Globus pallidus (tissue), 1 donor: ENCODE results near the gene GIGYF2.
"Not testable (repeated sequence)": the region's sequence is repeated elsewhere in the genome, so short reads cannot be mapped to it uniquely, and the experiment has no call there.

Source experiments
- DNase-seq: peaks from one replicate; pipeline ENCODE4 v3.0.0-alpha.2; 2015; ENCODE audit warnings: low spot score

GIGYF2 gene

GRCh38 chr2:232892843-232893242, 195.7 kb downstream of the GIGYF2 start:
- no peak for DNase-seq

DNA sequence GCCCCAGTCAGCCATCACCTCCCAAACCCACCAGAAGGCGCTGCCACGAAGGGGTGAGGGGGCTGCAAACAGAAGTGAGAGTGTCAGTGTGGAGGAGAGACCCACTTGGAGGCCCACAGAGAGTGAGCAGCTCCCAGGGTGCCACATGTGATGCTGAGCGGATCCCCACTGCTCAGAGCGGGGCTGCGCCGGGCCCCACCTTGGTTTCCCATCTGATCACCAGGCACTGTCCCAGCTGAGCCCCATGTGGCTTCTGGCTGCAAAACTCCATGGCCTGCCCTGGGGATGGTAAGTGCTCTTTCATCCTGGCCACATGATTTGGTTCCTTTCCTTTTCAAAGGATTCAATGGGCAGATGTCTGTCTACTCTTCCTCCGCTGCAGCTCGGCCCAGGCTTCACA, 196.7 kb downstream of the GIGYF2 start:
- no peak for DNase-seq

- DNase-seq, result no peak
These were observed 197.1 kb downstream of the GIGYF2 start for GRCh38 chr2:232894251-232894650.

GRCh38 chr2:232894746-232895145, 197.6 kb downstream of the GIGYF2 start:
- no peak for DNase-seq

GRCh38 chr2:232896111-232896510, 199.0 kb downstream of the GIGYF2 start:
- no peak for DNase-seq

- DNase-seq, result no peak
These were observed 199.8 kb downstream of the GIGYF2 start for GRCh38 chr2:232896720-232897597.

DNA sequence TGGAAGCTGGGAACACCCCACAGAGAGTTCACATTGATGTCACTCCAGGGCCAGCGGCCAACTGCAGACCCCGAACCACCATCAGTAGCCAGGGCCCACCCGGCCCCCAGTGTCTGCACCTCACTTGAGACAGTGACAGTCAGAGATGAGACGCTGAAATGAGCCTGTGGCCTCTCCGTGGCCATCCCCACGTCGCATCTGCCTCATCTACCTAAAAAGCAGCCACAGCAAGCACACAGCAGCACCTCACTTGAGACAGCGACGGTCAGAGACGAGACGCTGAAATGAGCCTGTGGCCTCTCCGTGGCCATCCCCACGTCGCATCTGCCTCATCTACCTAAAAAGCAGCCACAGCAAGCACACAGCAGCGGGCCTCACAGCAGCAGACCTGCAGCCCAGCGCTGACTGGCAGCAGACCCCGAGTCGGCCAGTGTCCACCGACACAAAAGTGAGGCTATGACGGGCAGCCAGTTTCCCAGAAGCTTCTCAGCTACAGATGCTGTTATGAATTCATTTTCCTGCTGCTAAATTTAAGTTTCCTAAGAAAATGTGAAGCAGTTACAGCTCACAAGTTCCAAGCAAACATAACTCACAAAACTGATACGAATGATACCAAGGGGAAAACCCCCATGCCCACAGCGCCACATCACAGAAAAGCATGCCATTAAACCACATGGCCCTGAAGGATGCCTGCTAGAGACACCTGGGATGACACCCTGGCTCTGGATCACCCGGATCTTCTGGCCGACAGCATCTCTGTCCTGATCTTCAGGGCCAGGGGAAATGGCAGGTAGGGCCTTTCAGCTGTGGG, 200.7 kb downstream of the GIGYF2 start:
- DNase-seq, result no peak

- no peak for DNase-seq
These were observed 201.7 kb downstream of the GIGYF2 start for GRCh38 chr2:232898592-232899543.

DNA sequence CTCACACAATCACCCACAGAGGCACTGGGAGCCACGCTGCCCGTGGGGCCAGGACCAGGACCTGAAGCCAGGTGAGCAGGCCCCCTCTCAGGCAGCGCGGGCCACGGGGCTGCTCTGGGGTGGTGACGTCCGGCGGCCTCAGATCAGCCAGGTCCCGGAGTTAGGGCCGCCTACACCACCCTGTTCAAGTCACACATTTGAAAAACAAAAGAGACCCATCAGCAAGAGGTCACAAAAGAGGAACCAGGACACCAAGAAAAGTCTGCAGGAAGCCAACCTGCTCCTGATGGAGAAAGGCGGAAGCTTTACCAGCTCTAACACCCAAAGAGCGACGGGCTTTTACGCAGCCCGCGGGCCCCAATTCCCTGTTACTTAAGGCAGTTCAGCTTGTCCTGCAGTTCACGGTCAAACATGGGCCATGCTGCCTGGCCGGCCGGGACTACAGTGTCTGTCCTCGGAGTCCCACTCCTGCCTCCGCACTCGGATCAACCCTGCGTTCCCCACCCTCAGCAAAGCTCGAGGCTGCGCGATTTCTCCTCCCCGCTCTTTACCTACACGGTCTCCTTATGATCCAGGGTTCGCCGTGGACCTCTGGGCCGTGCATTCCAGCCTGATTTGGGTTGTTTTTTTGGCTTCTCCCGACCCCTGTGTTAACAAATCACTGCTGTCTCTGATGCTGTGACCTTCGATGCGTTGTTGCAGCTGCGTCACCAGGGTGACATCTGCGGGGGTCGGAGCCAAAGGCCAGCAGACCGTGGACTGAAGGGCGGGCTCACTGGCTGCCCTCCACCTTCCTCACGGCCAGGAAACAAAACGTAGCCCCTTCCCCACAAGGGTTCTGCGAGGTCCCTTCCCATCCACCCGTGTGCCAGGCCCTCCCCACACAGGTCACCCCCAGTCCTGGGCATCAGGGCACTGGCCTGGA, 203.9 kb downstream of the GIGYF2 start:
- DNase-seq, result no peak

DNA sequence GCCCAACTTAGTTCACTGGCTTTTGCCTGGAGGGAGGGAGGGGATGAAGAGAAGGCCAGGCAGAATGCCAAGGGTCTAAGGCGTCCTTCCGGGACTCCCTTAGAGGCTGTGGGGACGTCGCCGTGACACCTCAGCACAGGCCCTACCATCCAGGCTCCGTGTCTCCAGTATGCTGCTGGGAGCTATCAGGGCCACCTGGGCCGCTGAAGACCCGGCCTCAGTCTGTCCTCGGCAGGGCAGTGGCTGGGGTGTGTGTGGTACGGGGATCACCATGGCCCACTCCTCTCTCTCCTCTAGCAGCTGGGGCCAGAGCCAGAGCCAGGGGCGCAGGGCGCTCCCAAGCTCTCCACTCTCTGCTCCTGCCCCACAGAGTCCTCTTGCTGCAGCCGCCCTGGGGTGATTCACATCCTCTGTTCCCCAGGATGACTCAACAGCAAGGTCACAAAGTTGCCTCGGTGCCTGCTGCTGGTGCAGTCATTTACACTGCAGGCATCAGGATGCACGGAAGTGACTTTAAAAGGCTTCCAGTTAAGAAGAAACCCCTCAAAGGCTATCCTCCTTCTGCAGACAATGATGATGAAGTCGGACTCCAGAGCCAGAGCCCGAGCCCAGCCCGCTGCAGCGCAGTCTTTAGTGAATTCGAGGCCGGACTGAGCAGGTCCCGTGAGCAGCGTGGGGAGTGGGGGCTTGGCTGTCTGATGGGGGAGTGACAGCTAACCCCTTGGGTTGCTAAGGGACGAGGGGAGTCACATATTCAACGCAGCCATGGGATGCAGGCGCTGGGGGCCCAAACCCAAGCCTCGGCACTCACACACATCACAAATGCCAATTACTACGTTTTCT, 204.8 kb downstream of the GIGYF2 start:
- no peak for DNase-seq

DNA sequence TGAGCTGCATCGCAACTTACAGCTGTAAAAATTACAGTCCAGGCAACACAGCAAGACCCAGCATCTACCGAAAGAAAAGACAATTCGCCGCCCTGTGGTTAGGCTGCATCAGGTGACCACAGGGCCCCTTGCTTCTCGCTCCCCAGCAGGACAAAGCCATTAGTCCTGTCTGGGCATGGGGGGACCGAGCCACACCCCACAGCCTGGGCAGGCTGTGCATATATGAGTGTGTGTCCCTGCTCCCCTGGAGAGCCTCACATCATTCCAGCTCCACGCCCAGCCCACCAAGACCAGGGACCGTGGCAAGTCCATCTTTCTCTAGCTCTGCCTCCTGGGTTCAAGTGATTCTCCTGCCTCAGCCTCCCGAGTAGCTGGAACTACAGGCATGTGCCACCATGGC, 206.9 kb downstream of the GIGYF2 start:
- no peak for DNase-seq

DNA sequence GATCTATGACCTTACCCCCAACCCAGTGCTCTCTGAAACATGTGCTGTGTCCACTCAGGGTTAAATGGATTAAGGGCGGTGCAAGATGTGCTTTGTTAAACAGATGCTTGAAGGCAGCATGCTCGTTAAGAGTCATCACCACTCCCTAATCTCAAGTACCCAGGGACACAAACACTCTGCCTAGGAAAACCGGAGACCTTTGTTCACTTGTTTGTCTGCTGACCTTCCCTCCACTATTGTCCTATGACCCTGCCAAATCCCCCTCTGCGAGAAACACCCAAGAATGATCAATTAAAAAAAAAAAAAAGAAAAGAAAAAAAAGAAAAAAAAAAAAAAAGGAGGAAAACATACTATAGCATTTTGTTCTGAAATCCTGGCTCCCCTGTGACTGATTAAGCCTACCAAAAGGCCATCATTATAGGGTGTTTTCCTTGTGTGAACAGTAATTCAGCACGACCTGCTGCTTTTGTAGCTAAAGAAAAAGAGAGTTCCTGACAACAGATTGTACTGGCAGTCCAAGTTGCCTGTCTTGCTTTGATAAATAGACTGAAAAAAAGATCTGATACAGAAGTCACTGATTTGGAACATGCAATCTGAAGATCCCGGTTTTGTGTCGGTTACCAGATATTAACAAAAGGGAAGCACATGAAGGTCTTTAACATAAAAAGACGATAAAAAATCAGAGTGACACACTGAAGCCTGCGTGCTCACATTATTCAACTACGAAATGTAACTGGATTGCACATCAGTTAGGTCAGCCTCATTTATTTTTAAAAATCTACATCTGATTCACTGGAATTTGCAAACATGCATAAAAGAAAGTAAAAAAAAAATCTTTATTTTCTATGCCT, 210.0 kb downstream of the GIGYF2 start:
- DNase-seq, result not testable (repeated sequence)

DNA sequence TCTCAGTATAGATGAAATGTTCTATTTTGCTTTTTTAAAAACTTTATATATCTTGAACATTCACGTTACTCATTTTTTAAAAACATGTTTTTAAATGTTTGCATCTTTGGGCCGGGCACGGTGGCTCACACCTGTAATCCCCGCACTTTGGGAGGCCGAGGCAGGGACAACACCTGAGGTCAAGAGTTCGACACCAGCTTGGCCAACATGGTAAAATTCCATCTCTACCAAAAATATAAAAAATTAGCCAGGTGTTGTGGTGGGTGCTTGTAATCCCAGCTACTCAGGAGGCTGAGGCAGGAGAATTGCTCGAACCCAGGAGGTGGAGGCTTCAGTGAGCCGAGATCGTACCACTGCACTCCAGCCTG, 210.6 kb downstream of the GIGYF2 start:
- DNase-seq, result not testable (repeated sequence)

- DNase-seq, result no peak
These were observed 211.6 kb downstream of the GIGYF2 start for GRCh38 chr2:232908695-232909094.
